ENCODE data around the gene PREX1.

PREX1 gene

GRCh38 chr20:48737434-48738093 is 90.2 kb downstream of the PREX1 start:
- Mint-ChIP-seq H3K9me3 (no peaks in the 10 kb centered on the region), H3K4me1 (ENCODE audit: low read depth) (peaks cover 67% of the 10 kb centered on the region), H3K36me3 (ENCODE audit: low read depth) (peaks cover 75% of the 10 kb centered on the region), H3K27me3 (no peaks in the 10 kb centered on the region), H3K27ac (peak overlapping the region; percentile 98), H3K4me3 (peak overlapping the region; percentile 66)
- no peak for DNase-seq

- DNase-seq: no peak
- Mint-ChIP-seq H3K36me3 (ENCODE audit: low read depth) (peaks cover 75% of the 10 kb centered on the region), H3K4me1 (ENCODE audit: low read depth) (peaks cover 72% of the 10 kb centered on the region), H3K9me3 (no peaks in the 10 kb centered on the region), H3K27ac (peak overlapping the region; percentile 56), H3K4me3 (no peak overlapping the region), H3K27me3 (no peaks in the 10 kb centered on the region)
These were observed 91.2 kb downstream of the PREX1 start for GRCh38 chr20:48736636-48737035.

GRCh38 chr20:48736231-48736630 is 91.6 kb downstream of the PREX1 start:
- Mint-ChIP-seq H3K4me3 (no peak overlapping the region), H3K27ac (peak overlapping the region; percentile 56), H3K36me3 (ENCODE audit: low read depth) (peaks cover 74% of the 10 kb centered on the region), H3K27me3 (no peaks in the 10 kb centered on the region), H3K4me1 (ENCODE audit: low read depth) (peaks cover 70% of the 10 kb centered on the region), H3K9me3 (no peaks in the 10 kb centered on the region)
- DNase-seq: no peak

GRCh38 chr20:48735112-48735511 is 92.7 kb downstream of the PREX1 start:
- peaks cover 76% of the 10 kb centered on the region for H3K36me3 Mint-ChIP-seq (ENCODE audit: low read depth)
- H3K9me3 Mint-ChIP-seq: no peaks in the 10 kb centered on the region
- H3K27ac Mint-ChIP-seq: peak overlapping the region; percentile 20
- no peak overlapping the region for H3K4me3 Mint-ChIP-seq
- no peaks in the 10 kb centered on the region for H3K27me3 Mint-ChIP-seq
- H3K4me1 Mint-ChIP-seq (ENCODE audit: low read depth): peaks cover 76% of the 10 kb centered on the region
- DNase-seq: no peak

GRCh38 chr20:48734104-48734749 is 93.6 kb downstream of the PREX1 start:
- H3K4me1 Mint-ChIP-seq (ENCODE audit: low read depth): peaks cover 76% of the 10 kb centered on the region
- no peak for DNase-seq
- no peaks in the 10 kb centered on the region for H3K27me3 Mint-ChIP-seq
- H3K9me3 Mint-ChIP-seq: no peaks in the 10 kb centered on the region
- no peak overlapping the region for H3K27ac Mint-ChIP-seq
- peaks cover 80% of the 10 kb centered on the region for H3K36me3 Mint-ChIP-seq (ENCODE audit: low read depth)
- no peak overlapping the region for H3K4me3 Mint-ChIP-seq

GRCh38 chr20:48733296-48733790 is 94.5 kb downstream of the PREX1 start:
- H3K4me1 Mint-ChIP-seq (ENCODE audit: low read depth): peaks cover 70% of the 10 kb centered on the region
- no peak for DNase-seq
- peaks cover 83% of the 10 kb centered on the region for H3K36me3 Mint-ChIP-seq (ENCODE audit: low read depth)
- H3K27me3 Mint-ChIP-seq: no peaks in the 10 kb centered on the region
- H3K9me3 Mint-ChIP-seq: no peaks in the 10 kb centered on the region
- H3K4me3 Mint-ChIP-seq: no peak overlapping the region
- peak overlapping the region; percentile 53 for H3K27ac Mint-ChIP-seq

- Mint-ChIP-seq H3K36me3 (ENCODE audit: low read depth) (peaks cover 79% of the 10 kb centered on the region), H3K27me3 (no peaks in the 10 kb centered on the region), H3K4me3 (no peak overlapping the region), H3K27ac (peak overlapping the region; percentile 57), H3K4me1 (ENCODE audit: low read depth) (peaks cover 65% of the 10 kb centered on the region), H3K9me3 (no peaks in the 10 kb centered on the region)
- DNase-seq: no peak
These were observed 95.5 kb downstream of the PREX1 start for GRCh38 chr20:48732081-48732829.

- Mint-ChIP-seq H3K9me3 (no peaks in the 10 kb centered on the region), H3K27ac (peak overlapping the region; percentile 57), H3K4me1 (ENCODE audit: low read depth) (peaks cover 58% of the 10 kb centered on the region), H3K27me3 (no peaks in the 10 kb centered on the region), H3K36me3 (ENCODE audit: low read depth) (peaks cover 76% of the 10 kb centered on the region), H3K4me3 (no peak overlapping the region)
- DNase-seq: no peak
These were observed 96.3 kb downstream of the PREX1 start for GRCh38 chr20:48731536-48731935.

- no peak overlapping the region for H3K4me3 Mint-ChIP-seq
- no peak for DNase-seq
- H3K27me3 Mint-ChIP-seq: no peaks in the 10 kb centered on the region
- H3K27ac Mint-ChIP-seq: no peak overlapping the region
- H3K4me1 Mint-ChIP-seq (ENCODE audit: low read depth): peaks cover 52% of the 10 kb centered on the region
- peaks cover 74% of the 10 kb centered on the region for H3K36me3 Mint-ChIP-seq (ENCODE audit: low read depth)
- no peaks in the 10 kb centered on the region for H3K9me3 Mint-ChIP-seq
These were observed 96.8 kb downstream of the PREX1 start for GRCh38 chr20:48730977-48731376.

GRCh38 chr20:48729538-48729937 is 98.3 kb downstream of the PREX1 start:
- Mint-ChIP-seq H3K27ac (peak overlapping the region; percentile 51), H3K4me3 (no peak overlapping the region), H3K4me1 (ENCODE audit: low read depth) (peaks cover 45% of the 10 kb centered on the region), H3K27me3 (no peaks in the 10 kb centered on the region), H3K9me3 (no peaks in the 10 kb centered on the region), H3K36me3 (ENCODE audit: low read depth) (peaks cover 81% of the 10 kb centered on the region)
- no peak for DNase-seq

GRCh38 chr20:48728042-48728825 is 99.6 kb downstream of the PREX1 start:
- Mint-ChIP-seq H3K27ac (peak overlapping the region; percentile 73), H3K4me1 (ENCODE audit: low read depth) (peaks cover 46% of the 10 kb centered on the region)

GRCh38 chr20:48727226-48727625 is 100.6 kb downstream of the PREX1 start:
- no peak for DNase-seq
- Mint-ChIP-seq H3K9me3 (no peaks in the 10 kb centered on the region), H3K4me1 (ENCODE audit: low read depth) (peaks cover 52% of the 10 kb centered on the region), H3K27me3 (no peaks in the 10 kb centered on the region), H3K36me3 (ENCODE audit: low read depth) (peaks cover 77% of the 10 kb centered on the region), H3K4me3 (no peak overlapping the region), H3K27ac (peak overlapping the region; percentile 73)

More at GRCh38 chr20:48728042-48728825, 99.6 kb downstream of the PREX1 start:
- Mint-ChIP-seq H3K4me3 (no peak overlapping the region), H3K36me3 (ENCODE audit: low read depth) (peaks cover 81% of the 10 kb centered on the region), H3K27me3 (no peaks in the 10 kb centered on the region), H3K9me3 (no peaks in the 10 kb centered on the region)
- DNase-seq: no peak

GRCh38 chr20:48725555-48725991 is 102.2 kb downstream of the PREX1 start:
- Mint-ChIP-seq H3K4me3 (no peak overlapping the region), H3K4me1 (ENCODE audit: low read depth) (peaks cover 56% of the 10 kb centered on the region), H3K27me3 (no peaks in the 10 kb centered on the region), H3K9me3 (no peaks in the 10 kb centered on the region), H3K36me3 (ENCODE audit: low read depth) (peaks cover 75% of the 10 kb centered on the region), H3K27ac (peak overlapping the region; percentile 60)
- no peak for DNase-seq

GRCh38 chr20:48724891-48725554 is 102.8 kb downstream of the PREX1 start:
- no peak overlapping the region for H3K4me3 Mint-ChIP-seq

More at GRCh38 chr20:48724891-48725554, 102.8 kb downstream of the PREX1 start:
- Mint-ChIP-seq H3K9me3 (no peaks in the 10 kb centered on the region), H3K27me3 (no peaks in the 10 kb centered on the region), H3K36me3 (ENCODE audit: low read depth) (peaks cover 73% of the 10 kb centered on the region), H3K27ac (peak overlapping the region; percentile 65), H3K4me1 (ENCODE audit: low read depth) (peaks cover 56% of the 10 kb centered on the region)
- no peak for DNase-seq
